EH (cell line): Measurements from ENCODE around the gene FAM20A.

Experiments used
- DNase-seq: peaks from one replicate; pipeline ENCODE4 v3.0.0-alpha.2; 2015; ENCODE audit warnings: low read depth

The FAM20A gene

GRCh38 chr17:68565661-68566441 is 35.3 kb downstream of the FAM20A start:
- DNase-seq, result no peak

- DNase-seq, result no peak
Observed at GRCh38 chr17:68564415-68565111, 36.6 kb downstream of the FAM20A start.

- peak; percentile 64 for DNase-seq
Observed at GRCh38 chr17:68562736-68563135, 38.4 kb downstream of the FAM20A start.

- no peak for DNase-seq
Observed at GRCh38 chr17:68560966-68561720, 40.0 kb downstream of the FAM20A start.

- DNase-seq, result no peak
Observed at GRCh38 chr17:68559316-68559715, 41.9 kb downstream of the FAM20A start.

GRCh38 chr17:68556551-68556950 is 44.6 kb downstream of the FAM20A start:
- DNase-seq, result no peak

GRCh38 chr17:68544111-68544915 is 56.9 kb downstream of the FAM20A start:
- no peak for DNase-seq

- peak; percentile 9 for DNase-seq
Observed at GRCh38 chr17:68542698-68543463, 58.3 kb downstream of the FAM20A start.

GRCh38 chr17:68541816-68542215 is 59.4 kb downstream of the FAM20A start:
- no peak for DNase-seq

GRCh38 chr17:68540981-68541380 is 60.2 kb downstream of the FAM20A start:
- DNase-seq, result no peak

- peak; percentile 39 for DNase-seq
Observed at GRCh38 chr17:68539548-68540467, 61.4 kb downstream of the FAM20A start.

- no peak for DNase-seq
Observed at GRCh38 chr17:68535922-68536321, 65.2 kb downstream of the FAM20A start.

- DNase-seq, result no peak
Observed at GRCh38 chr17:68534695-68535088, 66.5 kb downstream of the FAM20A start.

- DNase-seq, result peak; percentile 53
Observed at GRCh38 chr17:68533887-68534694, 67.1 kb downstream of the FAM20A start.

GRCh38 chr17:68532826-68533225 is 68.3 kb downstream of the FAM20A start:
- DNase-seq, result no peak

GRCh38 chr17:68531252-68531651 is 69.9 kb downstream of the FAM20A start:
- no peak for DNase-seq

GRCh38 chr17:68527314-68527713 is 73.9 kb downstream of the FAM20A start:
- no peak for DNase-seq

- DNase-seq, result no peak
Observed at GRCh38 chr17:68526548-68526947, 74.6 kb downstream of the FAM20A start.

- DNase-seq, result no peak
Observed at GRCh38 chr17:68522266-68522665, 78.9 kb downstream of the FAM20A start.
